Measurements from ENCODE around the gene GPR158. TPM values are rescaled to one million over a fixed set of nuclear protein-coding genes. Genes with fewer than 3 reads are reported as not detected.

The GPR158 gene
- total and polyA plus RNA-seq, 2 of the 8 experiments (the other 6 are each of a cell fraction or from before 2014, with no cell fraction given) = 0.14 to 0.78 TPM

DNA sequence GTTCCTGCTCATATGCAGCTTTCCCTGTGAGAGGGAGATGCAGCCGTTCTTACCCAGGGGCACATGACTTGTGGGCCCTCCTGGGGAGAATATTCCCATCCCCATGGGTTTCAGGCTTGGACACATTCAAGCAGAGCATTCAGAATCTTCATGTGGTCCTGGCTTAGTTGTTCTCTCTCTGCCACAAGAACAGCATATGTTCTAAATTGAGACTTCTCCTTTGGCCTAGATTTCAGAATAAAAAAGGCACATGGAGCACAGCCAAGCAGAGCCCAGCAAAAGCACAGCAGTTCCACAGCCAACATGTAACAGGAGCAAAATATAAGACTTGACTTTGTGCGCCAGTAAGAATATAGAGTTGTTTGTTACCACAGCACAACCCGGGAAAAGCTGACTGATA, 452.8 kb downstream of the GPR158 start:
- Histone ChIP-seq H4K5ac (ENCODE audit: insufficient read length, low read depth, low read length) (no peak overlapping the region), H3K27me3 (replicated peaks in 1 of 4; ENCODE audit: control insufficient read depth in 3 of 4, extremely low read depth in 1 of 4, insufficient read depth in 3 of 4, low read length in 3 of 4) (no peaks in the 10 kb centered on the region), H3K9me3 (ENCODE audit: insufficient read depth in 2 of 2, low read depth in 1 of 2, low read length in 1 of 2) (no peaks in the 10 kb centered on the region), H2AK5ac (ENCODE audit: low read depth, low read length) (no peak overlapping the region), H3K36me3 (ENCODE audit: control insufficient read depth in 2 of 4, insufficient read depth in 4 of 4, low read length in 3 of 4) (no peaks in the 10 kb centered on the region), H3K14ac (ENCODE audit: insufficient read length) (no peak overlapping the region), H2BK12ac (ENCODE audit: low read depth, low read length) (no peak overlapping the region), H3K4me1 (replicated peaks in 1 of 4; ENCODE audit: control insufficient read depth in 3 of 4, insufficient read depth in 4 of 4, low read length in 3 of 4) (no peaks in the 10 kb centered on the region), H3K23ac (ENCODE audit: insufficient read length) (no peak overlapping the region), H3K4me2 (ENCODE audit: insufficient read depth in 1 of 2, low read depth in 2 of 2, low read length in 2 of 2) (no peak overlapping the region), H4K91ac (replicated peaks; ENCODE audit: insufficient read length, low read length) (no peak overlapping the region), H3K9ac (replicated peaks in 1 of 4; ENCODE audit: extremely low read depth in 1 of 4, low read depth in 3 of 4, low read length in 3 of 4) (no peak overlapping the region), H4K8ac (ENCODE audit: extremely low read depth, insufficient read depth, low read length) (no peak overlapping the region), H3K56ac (replicated peaks; ENCODE audit: insufficient read length, low read depth, low read length) (no peak overlapping the region), H2BK5ac (ENCODE audit: low read depth, low read length) (no peak overlapping the region), H3K23me2 (ENCODE audit: low read depth, low read length) (no peaks in the 10 kb centered on the region), H2BK15ac (ENCODE audit: low read length) (no peak overlapping the region), H3K4ac (replicated peaks; ENCODE audit: insufficient read length, low read depth, low read length) (no peak overlapping the region), H2BK20ac (ENCODE audit: low read length) (no peak overlapping the region), H3K79me2 (ENCODE audit: control insufficient read depth in 1 of 2, insufficient read depth in 2 of 2, low read length in 2 of 2) (no peaks in the 10 kb centered on the region), H3K4me3 (ENCODE audit: extremely low read depth in 1 of 4, insufficient read depth in 2 of 4, low read depth in 3 of 4, low read length in 4 of 4) (no peak overlapping the region), H2BK120ac (replicated peaks; ENCODE audit: low read depth, low read length) (no peak overlapping the region), H2AFZ (ENCODE audit: low read length) (no peak overlapping the region), H3K27ac (ENCODE audit: low read depth, low read length) (no peak overlapping the region), H3K18ac (ENCODE audit: extremely low read depth, low read length) (no peak overlapping the region), H4K20me1 (replicated peaks in 1 of 2; ENCODE audit: control insufficient read depth in 1 of 2, insufficient read depth in 2 of 2, low read length in 2 of 2) (no peaks in the 10 kb centered on the region), H3K79me1 (ENCODE audit: low read depth, low read length) (no peaks in the 10 kb centered on the region)
- DNase-seq (ENCODE audit: low read depth in 1 of 2, low spot score in 2 of 2) (no peak), FAIRE-seq (no peak)
- 84% methylated on average over 3 of the region's 3 CpGs; no CpG with 5 or more reads in 1 of the 2 experiments for WGBS, 2 experiments (ENCODE audit: extremely low coverage in 1 of 2, insufficient coverage in 1 of 2, insufficient read length in 1 of 2, insufficient replicate concordance in 2 of 2, low coverage in 1 of 2, low lambda C conversion rate in 2 of 2, missing lambda C conversion rate in 1 of 2)
- CTCF ChIA-PET (ENCODE audit: partially characterized antibody) = interaction anchor here (0.7 kb wide), 1 partner anchor 13 kb away, joined by 3 read pairs; no protein-coding TSS in a partner anchor
- POLR2A ChIA-PET (ENCODE audit: partially characterized antibody) = no interaction called here
- no peak for TF ChIP-seq POU5F1 (IDR thresholded peaks at IDR 0.05; ENCODE audit: low read depth, low read length)
- no peak for TF ChIP-seq TEAD4 (IDR thresholded peaks at IDR 0.05; ENCODE audit: low read depth, low read length)
- no peak for TF ChIP-seq BACH1 (IDR thresholded peaks at IDR 0.05; ENCODE audit: low read length)
- TF ChIP-seq POLR2A (IDR thresholded peaks at IDR 0.05; ENCODE audit: control extremely low read depth in 1 of 2, low read depth in 2 of 2, low read length in 2 of 2) = no peak
- TF ChIP-seq CBX5 (IDR thresholded peaks at IDR 0.05; ENCODE audit: low read depth, low read length) = no peak
- no peak for TF ChIP-seq RAD21 (IDR thresholded peaks at IDR 0.05 in 1 of 2, conservative IDR thresholded peaks at IDR 0.05 in 1 of 2; ENCODE audit: low read depth in 2 of 2, low read length in 2 of 2)
- no peak for TF ChIP-seq KDM4A (IDR thresholded peaks at IDR 0.05; ENCODE audit: low read depth, low read length, severe bottlenecking)
- no peak for TF ChIP-seq CREB1 (IDR thresholded peaks at IDR 0.05)
- TF ChIP-seq RXRA (IDR thresholded peaks at IDR 0.05; ENCODE audit: insufficient read depth, low read depth, low read length) = no peak
- no peak for TF ChIP-seq EGR1 (IDR thresholded peaks at IDR 0.05; ENCODE audit: borderline replicate concordance, low read depth, low read length)
- TF ChIP-seq SUZ12 (IDR thresholded peaks at IDR 0.05; ENCODE audit: low read length) = no peak
- TF ChIP-seq USF2 (IDR thresholded peaks at IDR 0.05; ENCODE audit: low read length) = no peak
- TF ChIP-seq SIRT6 (IDR thresholded peaks at IDR 0.05; ENCODE audit: low read length) = no peak
- no peak for TF ChIP-seq RBBP5 (IDR thresholded peaks at IDR 0.05; ENCODE audit: borderline replicate concordance, low read depth, low read length)
- TF ChIP-seq POLR2AphosphoS5 (IDR thresholded peaks at IDR 0.05; ENCODE audit: low read depth, low read length) = no peak
